Thyroid gland (tissue), 4 donors: ENCODE results near the gene P2RY13.

Experiments used
- CTCF ChIP-seq, 6 experiments: fragments of 200-600 bp in 3 of 6; fragments of 450-650 bp in 3 of 6; sonication (generic) in 3 of 6; IDR thresholded peaks; one replicate each; pipeline ENCODE4 v1.5.1; 2016 to 2019; ENCODE audit warnings: antibody characterized with exemption in 6 of 6, mild to moderate bottlenecking in 2 of 6, inconsistent platforms in 1 of 6, moderate library complexity in 1 of 6
- POLR2A ChIP-seq, 2 donors: fragments of 450-650 bp; IDR thresholded peaks; one replicate each; pipeline ENCODE4 v1.6.1; 2017; ENCODE audit warnings: antibody characterized with exemption in 2 of 2, mild to moderate bottlenecking in 2 of 2, moderate library complexity in 1 of 2

DNA sequence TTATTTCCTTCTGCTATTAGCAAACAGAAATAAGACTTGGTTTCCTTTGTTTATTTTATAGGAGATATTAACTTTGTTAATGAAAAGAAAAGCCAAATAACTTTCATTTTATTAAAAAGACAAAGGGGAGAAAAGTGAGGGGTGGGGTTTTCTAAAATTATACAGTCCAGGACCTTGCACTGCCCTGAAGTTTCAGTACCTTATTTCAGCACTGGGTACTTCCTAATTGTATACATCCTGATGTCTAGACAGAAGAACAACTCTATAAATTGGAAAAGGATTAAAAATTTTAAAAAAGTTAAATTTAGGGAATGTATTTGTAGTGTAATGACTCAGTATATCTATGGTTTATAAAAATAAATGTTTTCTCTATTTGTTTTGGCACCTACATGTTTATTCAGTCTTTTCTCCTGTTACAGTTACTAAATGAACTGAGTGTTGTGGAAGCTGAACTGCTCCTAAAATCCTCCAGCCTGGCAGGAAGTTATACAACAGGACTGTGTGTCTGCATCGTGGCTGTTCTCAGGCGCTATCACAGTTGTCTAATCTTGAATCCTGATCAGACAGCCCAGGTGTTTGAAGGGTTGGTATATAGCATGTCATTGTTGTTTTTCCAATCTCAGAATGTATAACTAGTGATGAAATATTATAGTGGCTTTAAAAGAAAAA, 27.6 kb upstream of the P2RY13 start:
- TF ChIP-seq CTCF (IDR thresholded peaks at IDR 0.05) (no peak), POLR2A (IDR thresholded peaks at IDR 0.05) (no peak)
